Sigmoid colon (tissue), 4 donors: ENCODE results near the gene ACP5.

Experiments used
- CTCF ChIP-seq, 4 experiments: fragments of 450-650 bp in 3 of 4; fragments of 200-600 bp in 1 of 4; IDR thresholded peaks; one replicate each; pipeline ENCODE4 v1.5.1; 2016 to 2019; ENCODE audit warnings: antibody characterized with exemption in 4 of 4, mild to moderate bottlenecking in 3 of 4, moderate library complexity in 2 of 4
- POLR2AphosphoS5 ChIP-seq, 4 donors: sonication (generic); formaldehyde crosslinking; IDR thresholded peaks; one replicate each; pipeline ENCODE4 v1.6.1; 2017; ENCODE audit warnings: antibody characterized with exemption in 4 of 4

GRCh38 chr19:11576227-11576626 lies 1.2 kb downstream of the ACP5 start:
- TF ChIP-seq CTCF (IDR thresholded peaks at IDR 0.05), result no peak
- no peak for TF ChIP-seq POLR2AphosphoS5 (IDR thresholded peaks at IDR 0.05)
